Ascending aorta (tissue), 2 donors: ENCODE data around the gene SP3. TPM values are rescaled to one million over a fixed set of nuclear protein-coding genes. Genes with fewer than 3 reads are reported as not detected.

Source experiments
- DNase-seq, 2 donors: peaks; one replicate each; pipeline ENCODE4 v3.0.0-alpha.2; 2019; ENCODE audit warnings: low spot score in 2 of 2
- H3K27ac ChIP-seq, 2 donors: fragments of 200-600 bp; sonication (generic); one replicate each; pipeline ENCODE4 v1.5.1; 2016 to 2017; ENCODE audit warnings: mild to moderate bottlenecking in 1 of 2
- H3K27me3 ChIP-seq: fragments of 200-600 bp; sonication (generic); one replicate; pipeline ENCODE4 v1.5.1; 2017
- H3K36me3 ChIP-seq, 2 donors: fragments of 200-600 bp; sonication (generic); one replicate each; pipeline ENCODE4 v1.5.1; 2016
- H3K4me1 ChIP-seq, 2 donors: fragments of 200-600 bp; sonication (generic); one replicate each; pipeline ENCODE4 v1.5.1; 2016 to 2017; ENCODE audit warnings: mild to moderate bottlenecking in 1 of 2
- H3K4me3 ChIP-seq, 2 donors: fragments of 200-600 bp; sonication (generic); one replicate each; pipeline ENCODE4 v1.5.1; 2016 to 2017; ENCODE audit warnings: mild to moderate bottlenecking in 1 of 2
- H3K9me3 ChIP-seq, 2 donors: fragments of 200-600 bp; sonication (generic); one replicate each; pipeline ENCODE4 v1.5.1; 2016
- intact Hi-C: fragments of 100-400 bp; cut with DNase I; formaldehyde crosslinking; loops from one replicate; pipeline ENCODE4 v1.15.1; 2023
- total RNA-seq: library from RNA; depleted of rRNA; stranded (reverse); fragments of >200 nt; gene quantifications from one replicate; pipeline ENCODE4 v1.1.0, GENCODE V29; 2016
- TF ChIP-seq, protein P1 (sequence below), 3 experiments: fragments of 200-600 bp in 2 of 3; fragments of 450-650 bp in 1 of 3; sonication (generic) in 2 of 3; IDR thresholded peaks; one replicate each; pipeline ENCODE4 v1.5.1; 2016 to 2019; ENCODE audit warnings: antibody characterized with exemption in 3 of 3, mild to moderate bottlenecking in 1 of 3, moderate library complexity in 1 of 3

The SP3 gene
- total RNA-seq, 1 donor from 2014 or later, result 58.0 TPM

DNA sequence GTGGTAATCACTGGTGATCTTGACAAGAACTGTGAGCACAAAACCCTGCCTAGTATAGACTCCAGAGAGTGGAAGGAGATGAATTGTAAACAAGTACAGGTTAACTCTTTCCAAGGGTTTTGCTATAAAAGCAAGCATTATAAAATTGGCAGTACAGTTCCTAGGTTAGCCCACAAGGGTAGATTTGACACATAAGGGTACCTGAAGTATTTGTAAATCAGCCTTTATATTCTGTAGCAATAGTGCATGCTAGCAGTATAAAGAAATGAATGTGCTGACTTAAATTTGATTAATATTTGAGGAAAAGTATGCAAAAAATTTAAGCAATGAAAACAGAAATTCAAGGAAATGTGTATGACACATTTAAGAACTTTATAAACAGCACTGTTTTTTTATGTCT, 42.4 kb downstream of the SP3 start:
- no peaks in the 10 kb centered on the region for H3K27me3 ChIP-seq
- no peaks in the 10 kb centered on the region for H3K36me3 ChIP-seq
- H3K27ac ChIP-seq, result no peak overlapping the region
- TF ChIP-seq, protein P1, sequence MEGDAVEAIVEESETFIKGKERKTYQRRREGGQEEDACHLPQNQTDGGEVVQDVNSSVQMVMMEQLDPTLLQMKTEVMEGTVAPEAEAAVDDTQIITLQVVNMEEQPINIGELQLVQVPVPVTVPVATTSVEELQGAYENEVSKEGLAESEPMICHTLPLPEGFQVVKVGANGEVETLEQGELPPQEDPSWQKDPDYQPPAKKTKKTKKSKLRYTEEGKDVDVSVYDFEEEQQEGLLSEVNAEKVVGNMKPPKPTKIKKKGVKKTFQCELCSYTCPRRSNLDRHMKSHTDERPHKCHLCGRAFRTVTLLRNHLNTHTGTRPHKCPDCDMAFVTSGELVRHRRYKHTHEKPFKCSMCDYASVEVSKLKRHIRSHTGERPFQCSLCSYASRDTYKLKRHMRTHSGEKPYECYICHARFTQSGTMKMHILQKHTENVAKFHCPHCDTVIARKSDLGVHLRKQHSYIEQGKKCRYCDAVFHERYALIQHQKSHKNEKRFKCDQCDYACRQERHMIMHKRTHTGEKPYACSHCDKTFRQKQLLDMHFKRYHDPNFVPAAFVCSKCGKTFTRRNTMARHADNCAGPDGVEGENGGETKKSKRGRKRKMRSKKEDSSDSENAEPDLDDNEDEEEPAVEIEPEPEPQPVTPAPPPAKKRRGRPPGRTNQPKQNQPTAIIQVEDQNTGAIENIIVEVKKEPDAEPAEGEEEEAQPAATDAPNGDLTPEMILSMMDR (IDR thresholded peaks at IDR 0.05), result no peak
- DNase-seq, result no peak
- H3K4me3 ChIP-seq, result no peak overlapping the region
- H3K4me1 ChIP-seq, result peaks cover 0 to 27% of the 10 kb centered on the region in 2 donors
- intact Hi-C loops, result no loop called here
- no peaks in the 10 kb centered on the region for H3K9me3 ChIP-seq

DNA sequence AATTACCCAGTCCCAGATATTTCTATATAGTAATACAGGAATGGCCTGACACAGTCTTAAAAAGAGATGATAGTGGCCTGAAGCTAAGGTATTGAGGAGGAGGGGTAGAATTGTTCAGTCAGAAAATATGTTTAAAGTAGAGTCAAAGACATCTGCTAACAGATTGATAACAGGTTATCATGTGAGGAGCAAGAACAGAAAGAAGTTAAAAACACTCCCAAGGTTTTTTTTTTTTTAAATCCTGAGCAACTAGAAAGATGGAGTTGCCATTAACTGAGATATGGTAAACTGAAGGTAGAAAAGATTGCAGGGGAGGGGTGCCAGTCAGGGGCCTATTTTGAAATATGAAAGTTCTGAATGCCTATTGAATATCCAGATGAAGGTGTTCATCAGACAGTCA, 43.1 kb downstream of the SP3 start:
- H3K4me3 ChIP-seq, result no peak overlapping the region
- peaks cover 3% of the 10 kb centered on the region in 2 donors for H3K36me3 ChIP-seq
- intact Hi-C loops, result no loop called here
- TF ChIP-seq, protein P1 (IDR thresholded peaks at IDR 0.05), result no peak
- DNase-seq, result no peak
- H3K4me1 ChIP-seq, result peaks cover 0 to 27% of the 10 kb centered on the region in 2 donors
- no peaks in the 10 kb centered on the region for H3K9me3 ChIP-seq
- H3K27me3 ChIP-seq, result no peaks in the 10 kb centered on the region
- no peak overlapping the region for H3K27ac ChIP-seq

DNA sequence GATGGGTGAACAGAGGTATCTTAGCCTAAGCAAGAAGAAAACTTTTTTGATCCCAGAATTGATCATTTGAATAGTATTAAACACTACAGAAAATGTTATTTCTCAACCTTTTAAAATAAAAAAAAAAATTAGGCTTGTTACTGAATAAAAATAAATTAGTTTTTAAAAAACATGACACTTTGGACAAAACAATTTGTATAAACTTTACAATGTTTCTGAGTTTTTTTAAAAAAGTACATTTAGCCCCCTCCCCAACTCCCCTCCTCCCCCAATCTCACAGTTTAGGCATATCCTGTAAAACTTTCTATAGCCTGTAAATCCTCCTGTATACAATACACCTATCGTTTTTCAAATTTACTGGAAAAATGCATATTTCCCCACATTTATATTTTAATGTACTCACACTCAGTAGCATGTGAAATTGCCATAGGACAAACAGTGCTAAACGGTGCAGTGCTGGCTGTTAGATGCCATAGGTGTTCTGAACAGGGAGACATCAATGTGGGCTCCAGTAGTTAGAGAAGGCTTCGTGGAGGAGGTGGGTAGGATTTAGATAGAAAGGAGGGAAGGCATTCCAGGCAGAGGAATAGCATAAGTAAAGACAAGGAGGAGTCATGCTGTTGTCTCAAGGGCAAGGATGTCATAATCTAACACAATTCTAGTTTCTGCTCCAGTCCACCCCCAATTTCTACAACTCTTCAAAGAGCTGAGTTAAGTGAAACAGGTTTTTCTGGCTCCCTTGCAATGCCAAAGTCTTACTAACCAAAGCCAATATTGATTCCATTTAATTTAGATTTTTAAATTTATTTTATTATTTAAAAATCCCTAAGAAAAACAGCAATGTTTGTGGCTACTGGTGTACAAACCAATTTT, 50.9 kb downstream of the SP3 start:
- Histone ChIP-seq H3K27me3 (no peaks in the 10 kb centered on the region), H3K27ac (no peak overlapping the region), H3K4me1 (peaks cover 0 to 3% of the 10 kb centered on the region in 2 donors), H3K36me3 (peaks cover 15 to 30% of the 10 kb centered on the region in 2 donors), H3K9me3 (no peaks in the 10 kb centered on the region), H3K4me3 (no peak overlapping the region)
- DNase-seq, result no peak
- TF ChIP-seq, protein P1 (IDR thresholded peaks at IDR 0.05), result no peak
- intact Hi-C loops, result no loop called here

DNA sequence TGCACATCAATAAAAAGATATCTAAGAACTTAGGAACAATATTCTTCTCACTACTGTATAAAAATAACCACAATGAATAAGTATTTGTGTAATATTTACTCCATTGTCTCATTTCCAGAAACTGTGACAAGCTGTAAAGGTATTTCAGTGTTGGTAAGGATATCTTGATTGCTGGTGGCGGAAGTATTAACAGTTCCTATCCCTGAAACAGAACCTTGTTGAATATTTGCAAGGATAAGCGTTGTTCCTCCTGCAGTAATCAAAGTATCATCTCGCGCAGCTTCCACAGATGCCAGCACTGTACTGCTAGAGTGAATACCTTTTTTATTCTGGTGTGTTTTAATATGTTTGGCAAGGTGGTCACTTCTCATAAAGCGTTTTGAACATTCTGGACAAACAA, 55.3 kb downstream of the SP3 start:
- Histone ChIP-seq H3K27me3 (no peaks in the 10 kb centered on the region), H3K4me1 (no peaks in the 10 kb centered on the region), H3K27ac (no peak overlapping the region), H3K4me3 (no peak overlapping the region), H3K36me3 (peaks cover 23 to 40% of the 10 kb centered on the region in 2 donors), H3K9me3 (no peaks in the 10 kb centered on the region)
- DNase-seq, result no peak
- intact Hi-C loops, result no loop called here
- TF ChIP-seq, protein P1 (IDR thresholded peaks at IDR 0.05), result no peak

DNA sequence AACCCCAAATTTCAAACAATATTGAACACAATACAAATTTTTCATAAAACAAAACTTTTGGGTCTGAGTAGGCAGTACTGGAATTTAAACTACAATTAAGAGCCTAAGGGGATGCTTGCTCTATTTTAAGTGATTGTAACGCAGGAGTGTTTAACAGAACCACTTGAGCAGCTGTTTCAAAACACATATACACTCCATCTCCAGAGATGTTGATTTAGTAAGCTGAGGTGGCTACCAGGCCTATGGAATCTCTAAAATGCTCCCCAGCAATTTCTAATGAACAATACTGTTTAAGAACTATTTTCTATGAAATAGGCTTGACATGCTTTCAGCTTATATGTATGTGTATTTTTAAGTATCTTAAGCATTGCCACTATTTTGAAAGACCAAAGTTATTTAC, 58.5 kb downstream of the SP3 start:
- intact Hi-C loops, result no loop called here
- Histone ChIP-seq H3K9me3 (no peaks in the 10 kb centered on the region), H3K4me1 (no peaks in the 10 kb centered on the region), H3K4me3 (no peak overlapping the region), H3K36me3 (peaks cover 19 to 29% of the 10 kb centered on the region in 2 donors), H3K27me3 (no peaks in the 10 kb centered on the region), H3K27ac (no peak overlapping the region)
- TF ChIP-seq, protein P1 (IDR thresholded peaks at IDR 0.05), result no peak
- DNase-seq, result no peak
